Nephron progenitor cell (in vitro differentiated cells): ENCODE measurements around the gene RAB5IF.
A peak's percentile ranks its signal among the peaks of the same experiment; 100 is the strongest.

ENCODE experiments used
- DNase-seq: peaks from one replicate; pipeline ENCODE4 v3.0.0; 2021
- H3K27ac Mint-ChIP-seq: 2 replicates; pipeline ENCODE4 v1.8.0; 2021; ENCODE audit warnings: mild to moderate bottlenecking, moderate library complexity, mixed read lengths
- H3K27me3 Mint-ChIP-seq: 2 replicates; pipeline ENCODE4 v1.8.0; 2021; ENCODE audit warnings: mild to moderate bottlenecking, low read depth, mixed read lengths; ENCODE audit not compliant: poor library complexity
- H3K36me3 Mint-ChIP-seq: 2 replicates; pipeline ENCODE4 v1.8.0; 2021; ENCODE audit warnings: low read depth, mixed read lengths
- H3K4me1 Mint-ChIP-seq: 2 replicates; pipeline ENCODE4 v1.8.0; 2021; ENCODE audit warnings: mixed read lengths
- H3K4me3 Mint-ChIP-seq: 2 replicates; pipeline ENCODE4 v1.8.0; 2021; ENCODE audit warnings: mild to moderate bottlenecking, moderate library complexity, mixed read lengths
- H3K9me3 Mint-ChIP-seq: 2 replicates; pipeline ENCODE4 v1.8.0; 2021; ENCODE audit warnings: mild to moderate bottlenecking, moderate library complexity, mixed read lengths
- TF ChIP-seq, protein P1 (sequence below): fragments of 200-600 bp; sonication (generic); IDR thresholded peaks from 2 replicates; pipeline ENCODE4 v1.5.0; 2021; ENCODE audit warnings: antibody characterized with exemption

The RAB5IF gene

DNA sequence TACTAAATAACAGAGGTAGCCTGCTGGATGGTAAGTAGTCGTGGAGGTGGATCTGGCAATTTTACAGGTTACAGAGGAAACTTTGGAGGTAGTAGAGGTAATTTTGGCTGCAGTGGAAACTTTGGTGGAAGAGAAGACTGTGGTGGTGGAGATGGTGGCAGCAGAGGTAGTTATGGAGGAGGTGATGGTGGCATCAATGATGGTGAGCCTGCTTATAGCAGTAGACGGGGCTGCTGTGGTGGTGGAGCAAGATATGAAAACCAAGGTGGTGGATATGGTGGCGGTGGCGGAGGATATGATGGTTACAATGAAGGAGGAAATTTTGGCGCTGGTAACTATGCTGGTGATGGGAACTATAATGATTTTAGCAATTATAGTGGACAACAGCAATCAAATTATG, 15.3 kb downstream of the RAB5IF start:
- no peak for DNase-seq
- no peaks in the 10 kb centered on the region for H3K36me3 Mint-ChIP-seq
- TF ChIP-seq, protein P1, sequence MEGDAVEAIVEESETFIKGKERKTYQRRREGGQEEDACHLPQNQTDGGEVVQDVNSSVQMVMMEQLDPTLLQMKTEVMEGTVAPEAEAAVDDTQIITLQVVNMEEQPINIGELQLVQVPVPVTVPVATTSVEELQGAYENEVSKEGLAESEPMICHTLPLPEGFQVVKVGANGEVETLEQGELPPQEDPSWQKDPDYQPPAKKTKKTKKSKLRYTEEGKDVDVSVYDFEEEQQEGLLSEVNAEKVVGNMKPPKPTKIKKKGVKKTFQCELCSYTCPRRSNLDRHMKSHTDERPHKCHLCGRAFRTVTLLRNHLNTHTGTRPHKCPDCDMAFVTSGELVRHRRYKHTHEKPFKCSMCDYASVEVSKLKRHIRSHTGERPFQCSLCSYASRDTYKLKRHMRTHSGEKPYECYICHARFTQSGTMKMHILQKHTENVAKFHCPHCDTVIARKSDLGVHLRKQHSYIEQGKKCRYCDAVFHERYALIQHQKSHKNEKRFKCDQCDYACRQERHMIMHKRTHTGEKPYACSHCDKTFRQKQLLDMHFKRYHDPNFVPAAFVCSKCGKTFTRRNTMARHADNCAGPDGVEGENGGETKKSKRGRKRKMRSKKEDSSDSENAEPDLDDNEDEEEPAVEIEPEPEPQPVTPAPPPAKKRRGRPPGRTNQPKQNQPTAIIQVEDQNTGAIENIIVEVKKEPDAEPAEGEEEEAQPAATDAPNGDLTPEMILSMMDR, result no peak
- no peaks in the 10 kb centered on the region for H3K9me3 Mint-ChIP-seq
- H3K27me3 Mint-ChIP-seq, result no peaks in the 10 kb centered on the region
- no peak overlapping the region for H3K27ac Mint-ChIP-seq
- peaks cover 19% of the 10 kb centered on the region for H3K4me1 Mint-ChIP-seq
- H3K4me3 Mint-ChIP-seq, result no peak overlapping the region

DNA sequence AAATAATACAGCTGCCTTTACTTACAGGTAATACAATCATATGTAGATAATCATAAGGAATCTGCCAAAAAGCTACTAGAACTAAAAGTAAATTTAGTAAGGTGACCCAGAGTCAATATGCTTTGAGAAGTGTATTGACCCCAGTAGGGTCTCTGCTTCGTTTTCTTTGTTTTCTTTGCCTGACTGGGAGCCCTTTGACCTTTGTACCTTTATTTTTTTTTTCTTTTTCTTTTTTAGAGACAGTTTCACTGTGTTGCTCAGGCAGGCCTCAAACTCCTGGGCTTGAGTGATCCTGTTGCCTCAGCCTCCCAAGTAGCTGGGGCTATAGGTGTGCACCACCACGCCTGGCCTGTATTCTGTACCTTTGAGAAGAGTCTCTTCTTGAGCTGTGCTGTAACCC, 17.9 kb downstream of the RAB5IF start:
- peaks cover 29% of the 10 kb centered on the region for H3K4me1 Mint-ChIP-seq
- no peaks in the 10 kb centered on the region for H3K9me3 Mint-ChIP-seq
- no peak for DNase-seq
- peaks cover 4% of the 10 kb centered on the region for H3K27me3 Mint-ChIP-seq
- H3K27ac Mint-ChIP-seq, result no peak overlapping the region
- TF ChIP-seq, protein P1, result no peak
- no peaks in the 10 kb centered on the region for H3K36me3 Mint-ChIP-seq
- H3K4me3 Mint-ChIP-seq, result no peak overlapping the region

DNA sequence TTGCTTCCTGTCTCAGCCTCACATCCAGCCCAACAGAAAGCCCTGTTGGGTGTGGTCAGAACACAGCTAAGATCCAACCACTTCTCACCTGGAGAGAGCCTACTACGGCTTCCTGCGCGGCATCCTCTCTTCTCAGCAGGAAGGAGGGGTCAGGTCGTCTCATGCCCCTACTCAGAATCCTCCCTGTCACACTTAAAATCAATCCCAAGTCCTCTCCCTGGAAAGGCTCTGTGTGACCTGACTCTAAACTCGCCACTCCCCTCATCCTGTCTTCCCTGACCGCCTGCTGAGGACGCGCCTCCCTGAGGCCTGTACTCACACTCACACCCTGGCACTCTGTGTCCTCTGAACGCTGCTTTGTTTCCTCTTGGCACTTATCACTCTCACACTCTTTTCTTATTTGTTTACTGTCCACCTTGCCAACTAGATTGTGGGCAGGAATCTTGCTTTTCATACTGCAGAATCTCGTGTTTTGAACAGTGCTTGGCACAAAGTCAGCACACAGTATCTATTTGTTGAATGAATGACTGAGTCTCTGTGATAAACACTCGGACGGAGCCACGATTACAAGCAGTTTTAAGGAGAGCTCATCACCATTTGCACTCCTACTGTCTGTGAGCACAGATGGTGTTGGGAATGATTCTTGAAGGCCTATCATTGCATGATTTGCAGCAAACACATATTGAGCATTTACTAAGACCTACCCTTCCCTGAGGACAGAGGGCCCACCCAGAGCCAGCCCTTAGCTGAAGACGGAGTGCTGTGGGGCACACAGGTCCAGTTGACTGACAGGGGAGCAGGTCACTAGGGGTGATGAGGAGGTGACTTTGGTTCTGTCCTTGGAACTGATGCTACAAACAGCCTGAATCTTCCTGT, 18.7 kb downstream of the RAB5IF start:
- H3K27me3 Mint-ChIP-seq, result peaks cover 4% of the 10 kb centered on the region
- H3K27ac Mint-ChIP-seq, result peak overlapping the region; percentile 77
- H3K4me1 Mint-ChIP-seq, result peaks cover 29% of the 10 kb centered on the region
- TF ChIP-seq, protein P1, result no peak
- DNase-seq, result no peak
- no peaks in the 10 kb centered on the region for H3K9me3 Mint-ChIP-seq
- H3K4me3 Mint-ChIP-seq, result no peak overlapping the region
- H3K36me3 Mint-ChIP-seq, result no peaks in the 10 kb centered on the region

DNA sequence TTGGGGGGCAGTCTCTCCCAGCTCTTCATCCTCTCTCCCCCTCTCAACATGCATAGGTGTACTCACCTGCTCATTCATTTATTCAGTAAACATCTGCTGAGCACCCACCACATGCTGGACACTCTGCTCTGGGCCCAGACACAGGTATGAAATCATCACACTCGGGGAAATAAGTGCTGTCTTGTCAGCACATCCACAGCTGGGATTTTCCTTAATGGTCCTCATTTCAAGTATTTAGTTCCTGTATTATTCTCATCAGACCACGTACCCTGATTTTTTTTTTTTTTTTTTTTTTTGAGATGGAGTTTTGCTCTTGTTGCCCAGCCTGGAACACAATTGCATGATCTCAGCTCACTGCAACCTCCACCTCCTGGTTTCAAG, 19.4 kb downstream of the RAB5IF start:
- Mint-ChIP-seq H3K9me3 (no peaks in the 10 kb centered on the region), H3K36me3 (no peaks in the 10 kb centered on the region), H3K4me3 (no peak overlapping the region), H3K27me3 (peaks cover 4% of the 10 kb centered on the region), H3K27ac (no peak overlapping the region), H3K4me1 (peaks cover 34% of the 10 kb centered on the region)
- TF ChIP-seq, protein P1, result no peak
- no peak for DNase-seq

DNA sequence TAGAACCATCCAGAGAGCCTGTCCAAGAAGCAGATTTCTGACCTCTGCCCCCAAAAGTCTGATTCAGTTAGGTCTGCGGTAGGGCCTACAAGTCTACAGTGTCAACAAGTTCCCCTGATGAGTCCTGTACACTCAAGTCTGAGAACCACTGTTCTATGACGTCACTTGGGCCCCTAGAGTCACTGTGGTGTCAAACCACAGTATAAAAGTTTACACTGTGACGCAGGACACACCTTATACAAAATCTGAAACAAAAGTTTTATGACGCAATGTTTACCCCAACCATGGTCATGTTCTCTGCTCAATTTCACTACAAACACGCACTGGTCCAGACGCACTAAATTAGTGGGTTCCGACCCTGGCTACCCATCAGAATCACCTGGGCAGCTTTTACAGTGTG, 22.5 kb downstream of the RAB5IF start:
- H3K27me3 Mint-ChIP-seq, result peaks cover 4% of the 10 kb centered on the region
- H3K4me1 Mint-ChIP-seq, result peaks cover 33% of the 10 kb centered on the region

More for the DNA sequence above, 22.5 kb downstream of the RAB5IF start:
- TF ChIP-seq, protein P1, result no peak
- no peak overlapping the region for H3K27ac Mint-ChIP-seq
- no peaks in the 10 kb centered on the region for H3K36me3 Mint-ChIP-seq
- no peak overlapping the region for H3K4me3 Mint-ChIP-seq
- no peak for DNase-seq
- H3K9me3 Mint-ChIP-seq, result no peaks in the 10 kb centered on the region
